ENCODE results near the gene ETV7.

The ETV7 gene

GRCh38 chr6:36353411-36353915, 34.0 kb downstream of the ETV7 start:
- H3K27ac ChIP-seq: no peak overlapping the region
- TF ChIP-seq CTCF (conservative IDR thresholded peaks at IDR 0.05) (no peak), ZFX (IDR thresholded peaks at IDR 0.05) (no peak)

GRCh38 chr6:36352477-36353157, 34.9 kb downstream of the ETV7 start:
- H3K27ac ChIP-seq: no peak overlapping the region
- no peak for TF ChIP-seq CTCF (conservative IDR thresholded peaks at IDR 0.05)
- TF ChIP-seq ZFX (IDR thresholded peaks at IDR 0.05): no peak

- TF ChIP-seq ZFX (IDR thresholded peaks at IDR 0.05): no peak
- TF ChIP-seq CTCF (conservative IDR thresholded peaks at IDR 0.05): no peak
- H3K27ac ChIP-seq: peak overlapping the region; percentile 78
Observed at GRCh38 chr6:36350681-36351571, 36.5 kb downstream of the ETV7 start.

- H3K27ac ChIP-seq: peak overlapping the region; percentile 78
- no peak for TF ChIP-seq ZFX (IDR thresholded peaks at IDR 0.05)
- no peak for TF ChIP-seq CTCF (conservative IDR thresholded peaks at IDR 0.05)
Observed at GRCh38 chr6:36350082-36350481, 37.4 kb downstream of the ETV7 start.

GRCh38 chr6:36349240-36349639, 38.2 kb downstream of the ETV7 start:
- H3K27ac ChIP-seq: peak overlapping the region; percentile 78
- TF ChIP-seq ZFX (IDR thresholded peaks at IDR 0.05): no peak
- no peak for TF ChIP-seq CTCF (conservative IDR thresholded peaks at IDR 0.05)

GRCh38 chr6:36347621-36348020, 39.8 kb downstream of the ETV7 start:
- no peak overlapping the region for H3K27ac ChIP-seq
- TF ChIP-seq ZFX (IDR thresholded peaks at IDR 0.05) (no peak), CTCF (conservative IDR thresholded peaks at IDR 0.05) (no peak)

Data from C4-2B (cell line).